HG03066 (cell line): ENCODE results near the gene SLC34A3.
"Not testable (repeated sequence)": the region's sequence is repeated elsewhere in the genome, so short reads cannot be mapped to it uniquely, and the experiment has no call there.

Experiments
- ATAC-seq: cut with Tn5 transposase; IDR thresholded peaks from one replicate; pipeline ENCODE4 v1.9.1; 2021; ENCODE audit warnings: low read depth; ENCODE audit not compliant: unreplicated experiment

Gene SLC34A3

DNA sequence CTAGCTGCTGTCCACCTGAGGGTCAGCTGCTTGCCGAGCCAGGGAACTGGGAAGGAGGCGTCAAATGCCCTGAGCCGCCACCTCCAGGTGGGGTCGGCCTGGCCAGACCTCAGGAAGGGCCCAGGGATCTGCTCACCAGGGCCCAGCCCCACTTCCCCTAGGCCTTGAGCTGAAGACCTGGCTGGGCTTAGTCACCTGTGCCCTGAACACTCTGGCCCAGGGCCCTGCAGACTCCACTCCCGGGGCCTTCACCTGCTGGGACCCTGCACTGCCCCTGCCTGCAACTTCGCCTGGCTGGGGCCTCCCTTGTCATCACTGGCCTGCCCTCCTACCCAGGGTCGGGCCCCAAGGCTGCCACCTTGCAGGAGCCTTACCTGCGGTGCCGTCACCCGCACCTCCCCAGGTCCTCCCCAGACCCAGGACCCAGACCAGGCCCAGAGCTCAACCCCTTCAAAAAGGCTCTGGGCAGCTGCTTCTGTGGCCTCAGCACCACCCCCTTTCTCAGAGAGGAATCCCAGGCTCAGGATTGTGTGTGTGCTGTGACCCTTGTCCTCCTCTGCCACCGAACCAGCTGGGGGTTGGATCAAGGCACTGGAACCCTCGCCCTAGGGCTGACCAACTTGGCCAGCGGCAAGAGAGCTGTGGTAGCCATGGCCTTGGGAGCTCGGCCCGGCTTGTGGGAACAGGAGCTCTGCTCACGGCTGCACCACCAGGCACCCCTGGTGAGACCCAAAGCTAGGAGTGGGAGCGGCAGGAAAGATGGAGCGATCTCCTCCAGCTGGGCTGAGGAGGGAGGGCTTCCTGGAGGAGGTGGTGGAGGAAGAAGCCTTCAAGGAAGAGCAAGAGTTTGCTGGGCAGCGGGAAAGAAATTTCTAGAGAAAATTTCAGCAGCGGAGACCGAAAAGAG is 23.3 kb downstream of the SLC34A3 start:
- no peak for ATAC-seq

DNA sequence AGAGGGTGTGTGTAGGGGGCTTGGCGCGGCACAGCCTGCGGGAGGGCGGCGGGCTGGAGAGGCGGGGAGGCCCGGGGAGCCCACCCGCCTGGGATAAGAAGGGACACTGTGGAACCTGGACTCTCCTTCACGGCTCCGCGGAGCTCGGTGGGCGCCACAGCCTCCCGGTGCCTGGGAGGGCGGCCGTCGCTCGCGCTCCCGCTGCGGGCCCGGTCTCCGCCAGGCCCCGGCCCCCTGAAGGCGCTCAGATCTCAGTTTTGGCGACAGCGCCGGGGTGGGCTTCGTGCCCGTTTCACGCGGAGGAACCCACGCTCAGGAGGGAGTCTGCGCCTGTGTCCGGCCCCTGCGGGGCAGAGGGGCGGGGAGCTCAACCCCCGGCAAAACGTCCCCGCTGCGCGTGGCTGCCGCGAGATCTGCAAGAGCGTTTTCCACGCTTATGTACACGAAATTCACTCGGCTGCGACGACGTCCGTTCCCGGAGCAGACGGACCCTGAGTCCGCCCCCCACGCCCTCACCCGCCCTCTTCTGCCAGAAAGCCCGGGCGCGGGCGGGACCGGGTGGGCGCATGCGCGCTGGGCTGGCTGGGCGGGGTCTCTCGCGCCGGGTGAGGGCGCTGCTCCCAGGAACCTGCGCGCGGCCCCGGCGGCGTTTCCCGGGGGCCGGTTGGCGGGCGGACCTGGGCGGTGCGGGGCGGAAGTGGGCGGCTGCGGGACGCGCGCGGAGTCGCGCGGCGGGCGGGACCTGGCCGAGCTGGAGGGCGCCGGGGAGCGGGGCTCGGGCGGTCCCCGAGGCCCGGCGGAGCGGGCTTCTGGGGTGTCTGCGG is 24.1 kb downstream of the SLC34A3 start, which contains the start of gene NELFB:
NELFB (plus strand) TSS at position 704 of the 824 bp plus-strand sequence.
- peak; percentile 70 for ATAC-seq

DNA sequence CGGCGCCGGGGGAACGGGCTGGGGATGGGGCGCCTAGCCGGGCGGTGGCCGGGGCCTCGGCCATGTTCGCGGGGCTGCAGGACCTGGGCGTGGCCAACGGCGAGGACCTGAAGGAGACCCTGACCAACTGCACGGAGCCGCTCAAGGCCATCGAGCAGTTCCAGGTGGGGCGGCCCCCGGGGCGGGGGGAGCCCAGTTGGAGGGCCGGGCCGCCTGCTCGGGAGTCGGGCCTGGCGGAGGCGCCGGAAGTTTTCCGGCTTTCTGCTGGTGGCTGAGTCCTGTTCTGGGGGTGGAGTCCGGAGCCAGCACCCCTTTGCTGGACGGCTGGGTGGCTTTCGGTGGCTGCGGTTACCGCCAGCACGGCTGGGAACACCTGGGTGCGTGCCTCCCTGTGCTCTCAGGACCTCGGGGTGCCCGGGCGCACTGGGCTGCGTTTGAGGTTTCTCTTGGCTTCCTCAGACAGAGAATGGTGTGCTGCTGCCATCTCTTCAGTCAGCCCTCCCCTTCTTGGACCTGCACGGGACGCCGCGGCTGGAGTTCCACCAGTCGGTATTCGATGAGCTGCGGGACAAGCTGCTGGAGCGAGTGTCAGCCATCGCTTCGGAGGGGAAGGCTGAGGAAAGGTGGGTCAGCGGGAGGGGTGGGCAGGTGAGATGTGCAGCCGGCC is 24.9 kb downstream of the SLC34A3 start:
- ATAC-seq = no peak

DNA sequence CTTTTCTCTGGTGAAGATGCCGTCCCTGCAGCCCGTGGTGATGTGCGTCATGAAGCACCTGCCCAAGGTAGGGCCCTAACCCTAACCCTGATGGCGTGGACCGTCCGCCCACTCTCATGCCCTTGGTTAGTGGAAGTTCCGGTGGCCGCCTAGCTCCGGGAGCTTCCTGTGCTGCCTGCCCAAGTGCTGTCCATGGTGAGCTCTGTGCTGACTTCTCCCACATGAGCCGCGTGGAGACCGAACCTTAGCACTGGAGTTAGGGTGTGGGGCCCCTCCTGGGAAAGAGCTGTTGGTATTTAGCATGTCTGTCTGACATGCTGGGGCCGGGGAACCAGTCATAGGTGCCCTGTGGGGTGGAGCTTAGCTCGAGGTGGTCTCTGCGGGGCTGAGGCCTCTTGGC is 25.7 kb downstream of the SLC34A3 start:
- no peak for ATAC-seq

DNA sequence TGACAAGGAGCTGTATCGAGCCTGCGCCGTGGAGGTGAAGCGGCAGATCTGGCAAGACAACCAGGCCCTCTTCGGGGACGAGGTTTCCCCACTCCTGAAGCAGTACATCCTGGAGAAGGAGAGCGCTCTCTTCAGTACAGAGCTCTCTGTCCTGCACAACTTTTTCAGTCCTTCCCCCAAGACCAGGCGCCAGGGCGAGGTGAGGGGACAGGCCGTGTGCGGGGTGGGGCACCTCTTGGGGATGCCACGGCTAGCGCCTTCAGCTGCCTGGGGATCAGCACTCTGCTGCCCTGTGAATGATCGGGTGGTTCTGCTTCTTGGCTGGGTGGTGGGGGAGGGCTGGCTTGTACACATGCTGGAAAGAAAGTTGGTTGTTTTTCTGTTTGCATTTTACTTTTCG is 26.2 kb downstream of the SLC34A3 start:
- ATAC-seq = no peak

DNA sequence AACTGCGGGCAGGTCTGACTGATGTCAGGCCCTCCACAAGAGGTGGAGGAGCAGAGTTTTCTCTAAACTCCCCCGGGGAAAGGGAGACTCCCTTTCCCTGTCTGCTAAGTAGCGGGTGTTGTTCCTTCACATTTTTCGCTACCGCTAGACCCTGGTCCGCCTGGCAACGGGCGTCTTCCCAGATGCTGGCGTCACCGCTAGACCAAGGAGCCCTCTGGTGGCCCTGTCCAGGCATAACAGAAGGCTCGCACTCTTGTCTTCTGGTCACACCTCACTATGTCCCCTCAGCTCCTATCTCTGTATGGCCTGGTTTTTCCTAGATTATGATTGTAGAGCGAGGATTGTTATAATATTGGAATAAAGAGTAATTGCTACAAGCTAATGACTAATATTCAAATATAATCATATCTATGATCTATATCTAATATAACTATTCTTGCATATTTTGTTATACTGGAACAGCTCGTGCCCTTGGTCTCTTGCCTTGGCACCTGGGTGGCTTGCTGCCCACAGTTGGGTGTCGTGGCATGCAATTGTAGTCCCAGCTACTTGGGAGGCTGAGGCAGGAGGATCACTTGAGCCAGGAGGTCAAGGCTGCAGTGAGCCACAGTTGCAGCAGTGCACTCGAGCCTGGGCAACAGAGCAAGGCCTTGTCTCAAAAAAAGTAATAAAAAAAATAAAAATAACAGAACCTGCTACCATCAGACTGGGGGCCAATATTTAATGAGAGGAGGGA is 31.6 kb downstream of the SLC34A3 start:
- ATAC-seq = not testable (repeated sequence)

DNA sequence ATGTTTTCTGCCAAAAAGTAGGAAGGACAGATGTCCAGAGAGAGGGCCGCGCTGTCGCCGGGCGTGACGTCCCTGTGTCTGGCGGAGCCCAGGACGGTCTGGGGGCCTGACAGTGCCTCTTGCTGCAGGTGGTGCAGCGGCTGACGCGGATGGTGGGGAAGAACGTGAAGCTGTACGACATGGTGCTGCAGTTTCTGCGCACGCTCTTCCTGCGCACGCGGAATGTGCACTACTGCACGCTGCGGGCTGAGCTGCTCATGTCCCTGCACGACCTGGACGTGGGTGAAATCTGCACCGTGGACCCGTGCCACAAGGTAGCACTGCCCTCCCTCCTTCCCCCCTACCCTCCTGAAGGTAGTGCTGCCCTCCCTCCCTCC is 32.2 kb downstream of the SLC34A3 start:
- ATAC-seq = no peak

DNA sequence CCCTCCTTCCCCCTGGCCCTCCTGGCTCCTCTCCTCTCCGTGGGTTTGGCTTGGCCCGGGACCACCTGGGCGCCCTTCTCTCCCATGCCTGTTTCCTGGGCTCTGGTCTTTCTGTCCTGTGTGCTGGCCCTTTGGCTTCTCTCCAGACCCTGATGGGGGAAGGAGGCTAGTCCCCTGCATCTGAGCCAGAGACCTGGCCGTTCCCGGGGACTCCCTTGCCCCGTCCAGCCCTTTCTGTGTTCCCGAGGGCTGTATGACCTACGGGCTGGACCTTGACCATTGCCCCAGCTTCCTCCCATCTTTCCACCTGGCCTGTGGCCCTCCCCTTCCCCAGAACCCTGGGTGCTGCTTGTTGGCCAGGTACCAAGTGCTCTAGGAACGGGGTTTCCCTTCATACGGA is 32.8 kb downstream of the SLC34A3 start:
- no peak for ATAC-seq

DNA sequence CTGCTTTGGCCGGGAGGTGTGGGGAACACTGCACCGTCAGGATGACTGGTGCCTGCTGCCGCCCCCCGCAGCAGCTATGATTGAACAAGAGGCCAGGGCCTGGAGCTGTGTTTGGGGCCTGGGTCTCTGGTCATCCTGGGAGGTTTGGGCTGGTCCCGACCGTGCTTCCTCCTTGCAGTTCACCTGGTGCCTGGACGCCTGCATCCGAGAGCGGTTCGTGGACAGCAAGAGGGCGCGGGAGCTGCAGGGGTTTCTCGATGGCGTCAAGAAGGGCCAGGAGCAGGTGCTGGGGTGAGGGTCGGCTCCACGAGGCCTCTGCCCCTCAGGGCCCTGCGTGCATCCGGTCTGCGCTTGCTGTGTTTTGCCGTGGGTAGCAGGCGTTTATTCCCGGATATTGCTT is 33.4 kb downstream of the SLC34A3 start:
- ATAC-seq = no peak

DNA sequence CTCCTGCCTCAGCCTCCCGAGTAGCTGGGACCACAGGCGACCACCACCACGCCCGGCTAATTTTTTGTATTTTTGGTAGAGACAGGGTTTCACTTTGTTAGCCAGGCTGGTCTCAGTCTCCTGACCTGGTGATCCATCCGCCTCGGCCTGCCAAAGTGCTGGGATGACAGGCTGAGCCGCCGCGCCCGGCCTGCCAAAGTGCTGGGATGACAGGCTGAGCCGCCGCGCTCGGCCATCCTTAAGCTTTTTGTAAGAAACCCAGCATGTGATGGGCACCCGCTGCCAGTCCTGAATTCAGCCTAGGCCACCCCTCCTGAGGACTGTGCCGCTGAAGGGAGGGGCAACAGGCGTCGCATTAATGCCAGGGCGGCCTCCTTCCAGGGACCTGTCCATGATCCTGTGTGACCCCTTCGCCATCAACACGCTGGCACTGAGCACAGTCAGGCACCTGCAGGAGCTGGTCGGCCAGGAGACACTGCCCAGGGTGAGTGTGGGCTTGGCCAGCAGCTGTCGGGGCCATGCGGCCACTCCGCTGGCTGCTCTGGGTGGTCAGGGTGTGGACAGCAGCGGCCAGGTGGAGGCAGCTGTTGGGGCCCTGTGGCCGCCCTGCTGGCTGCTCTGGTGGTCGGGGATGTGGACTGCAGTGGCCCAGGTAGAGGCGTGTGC is 34.9 kb downstream of the SLC34A3 start:
- no peak for ATAC-seq

DNA sequence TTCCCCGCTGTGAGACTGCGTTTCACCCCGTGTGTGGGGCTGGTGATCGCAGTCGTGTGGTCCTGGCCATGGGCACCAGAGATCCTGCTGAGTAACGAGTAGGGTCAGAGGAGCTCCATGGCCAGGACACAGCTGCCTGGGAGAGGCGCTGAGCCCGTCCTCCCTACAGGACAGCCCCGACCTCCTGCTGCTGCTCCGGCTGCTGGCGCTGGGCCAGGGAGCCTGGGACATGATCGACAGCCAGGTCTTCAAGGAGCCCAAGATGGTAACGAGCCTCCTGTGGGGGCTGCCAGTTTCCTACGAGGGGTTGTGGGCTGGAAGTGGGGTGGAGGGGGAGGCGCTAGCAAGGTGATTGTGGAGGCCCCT is 35.4 kb downstream of the SLC34A3 start:
- no peak for ATAC-seq

DNA sequence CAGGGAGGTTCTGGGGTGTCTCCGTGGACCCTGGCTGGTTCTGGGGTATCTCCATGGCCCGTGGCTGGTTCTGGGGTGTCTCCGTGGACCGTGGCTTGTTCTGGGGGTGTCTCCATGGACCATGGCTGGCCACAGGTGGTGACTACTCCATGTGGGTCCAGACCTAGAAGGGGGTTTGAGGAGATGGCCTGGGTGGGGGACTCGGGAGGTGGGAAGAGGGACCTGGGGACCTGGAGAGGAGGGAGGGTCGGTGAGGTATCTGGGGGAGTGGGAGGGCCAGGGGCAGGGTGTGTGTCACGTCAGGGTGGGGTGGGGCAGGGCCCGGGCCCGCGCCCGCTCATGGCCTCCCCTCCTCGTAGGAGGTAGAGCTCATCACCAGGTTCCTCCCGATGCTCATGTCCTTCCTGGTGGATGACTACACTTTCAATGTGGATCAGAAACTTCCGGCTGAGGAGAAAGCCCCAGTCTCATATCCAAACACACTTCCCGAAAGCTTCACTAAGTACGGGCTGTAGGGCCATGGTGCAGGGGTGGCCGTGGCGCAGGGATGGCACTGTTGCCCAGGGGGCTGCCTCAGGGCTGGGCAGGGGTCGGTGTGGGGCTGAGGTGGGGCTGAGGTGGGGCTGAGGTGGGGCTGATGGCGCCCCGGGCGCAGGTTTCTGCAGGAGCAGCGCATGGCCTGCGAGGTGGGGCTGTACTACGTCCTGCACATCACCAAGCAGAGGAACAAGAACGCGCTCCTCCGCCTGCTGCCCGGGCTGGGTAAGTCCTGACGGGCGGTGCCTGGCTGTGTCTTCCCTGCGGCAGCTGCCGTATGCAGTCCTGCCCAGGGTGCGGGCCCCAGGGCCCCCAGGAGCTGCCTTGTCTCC is 36.1 kb downstream of the SLC34A3 start:
- ATAC-seq = no peak

DNA sequence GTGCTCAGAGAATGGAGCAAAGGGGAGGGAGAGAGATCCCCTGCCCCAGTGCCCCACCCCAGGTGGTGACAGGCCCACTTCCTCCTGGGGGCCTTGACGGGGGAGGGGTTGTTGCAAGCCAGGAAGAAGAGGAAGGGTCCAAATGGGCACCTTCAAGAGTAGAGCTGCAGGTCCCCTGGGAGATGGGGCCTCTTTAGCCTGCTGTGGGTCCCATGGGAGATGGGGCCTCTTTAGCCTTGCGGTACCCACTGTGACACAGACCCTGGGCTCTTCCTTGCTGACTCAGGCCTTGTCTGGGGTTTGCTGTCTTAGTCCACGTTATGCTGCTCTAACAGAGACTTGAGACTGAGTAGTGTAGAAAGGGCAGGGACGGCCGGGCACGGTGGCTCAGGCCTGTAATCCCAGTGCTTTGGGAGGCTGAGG is 37.2 kb downstream of the SLC34A3 start:
- ATAC-seq = no peak

DNA sequence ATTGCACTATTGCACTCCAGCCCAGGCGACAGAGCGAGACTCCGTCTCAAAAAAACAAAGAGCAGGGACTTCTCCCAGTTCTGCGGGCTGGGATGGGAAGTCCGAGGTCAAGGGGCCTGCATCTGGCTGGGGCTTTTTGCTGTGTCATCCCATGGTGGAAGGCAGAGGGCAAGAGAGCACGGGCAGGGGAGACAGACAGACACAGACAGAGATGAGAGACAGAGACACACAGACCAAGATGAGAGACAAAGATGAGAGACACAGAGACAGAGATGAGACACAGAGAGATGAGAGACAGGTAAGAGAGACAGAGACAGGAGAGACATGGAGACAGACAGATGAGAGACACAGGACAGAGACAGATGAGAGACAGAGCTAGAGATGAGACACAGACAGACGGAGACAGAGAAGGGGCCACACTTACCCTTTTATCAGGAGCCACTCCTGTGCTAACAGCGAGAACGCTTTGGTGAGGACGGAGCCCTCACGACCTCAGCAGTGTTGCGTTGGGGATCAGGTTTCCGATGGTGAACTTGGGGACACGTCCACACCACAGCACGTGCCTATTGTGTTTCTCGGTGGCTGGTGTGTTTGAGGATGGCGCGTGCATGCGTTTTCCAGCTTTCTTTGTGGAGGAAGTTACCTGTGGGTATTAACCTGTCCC is 38.0 kb downstream of the SLC34A3 start:
- no peak for ATAC-seq

DNA sequence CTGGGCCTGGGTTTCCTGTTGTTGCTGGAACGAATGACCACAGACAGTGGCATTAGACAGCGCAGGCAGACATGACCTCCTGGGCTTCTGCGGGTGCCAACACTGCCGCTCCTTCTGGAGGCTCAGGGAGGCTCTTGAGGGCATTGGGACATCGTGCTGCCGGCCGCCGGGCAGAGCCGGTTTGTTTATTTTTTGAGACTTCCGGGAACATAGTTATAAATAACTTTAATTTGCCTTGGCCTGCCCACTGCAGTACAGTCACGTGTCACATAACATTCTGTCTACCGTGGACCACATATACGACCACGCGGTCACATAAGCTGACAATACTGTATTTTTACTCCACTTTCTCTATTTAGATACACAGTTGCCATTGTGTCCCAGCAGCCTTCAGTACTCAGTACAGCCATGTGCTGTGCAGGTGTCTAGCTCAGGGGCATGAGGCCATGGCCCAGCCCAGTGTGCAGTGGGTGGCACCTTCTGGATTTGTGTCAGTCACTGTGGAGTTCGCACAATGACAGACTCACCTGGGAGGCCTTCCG is 38.6 kb downstream of the SLC34A3 start:
- no peak for ATAC-seq

DNA sequence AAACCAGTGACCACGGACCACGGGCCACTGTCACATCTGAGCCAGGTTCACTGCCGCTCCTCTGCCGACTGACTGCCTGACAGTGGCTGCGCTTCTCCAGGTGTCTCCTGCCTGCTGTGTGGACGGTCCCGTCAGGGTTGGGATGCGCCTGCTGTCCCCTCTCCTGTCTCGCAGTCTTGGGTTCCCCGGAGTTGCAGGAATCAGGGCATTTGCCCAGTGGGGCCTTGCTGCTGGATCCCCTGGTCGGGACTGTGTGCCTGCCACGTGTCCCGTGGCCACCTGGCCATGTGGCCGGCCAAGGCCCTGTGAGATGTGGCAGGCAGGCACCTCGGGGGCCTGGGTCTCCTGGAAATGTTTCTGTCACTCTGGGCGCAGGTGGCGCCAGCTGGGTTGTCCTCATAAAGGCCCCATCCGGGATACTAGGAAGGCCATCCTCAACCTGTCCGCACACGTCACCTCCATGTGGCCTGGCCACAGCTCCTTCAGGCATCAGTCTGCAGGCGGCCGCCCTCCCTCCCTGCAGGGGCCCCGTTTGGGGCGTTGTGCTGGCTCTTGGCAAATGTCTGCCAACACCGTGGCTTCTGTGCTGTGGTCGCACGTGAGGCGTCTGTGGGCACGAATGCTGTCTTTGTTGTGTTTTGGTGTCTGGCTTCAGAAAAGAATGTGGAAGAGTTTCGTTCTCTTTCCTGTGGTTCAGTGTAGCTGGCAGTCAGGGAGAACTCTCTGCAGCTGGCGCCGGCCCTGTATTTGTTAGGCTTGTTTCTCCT is 40.4 kb downstream of the SLC34A3 start:
- ATAC-seq = no peak

DNA sequence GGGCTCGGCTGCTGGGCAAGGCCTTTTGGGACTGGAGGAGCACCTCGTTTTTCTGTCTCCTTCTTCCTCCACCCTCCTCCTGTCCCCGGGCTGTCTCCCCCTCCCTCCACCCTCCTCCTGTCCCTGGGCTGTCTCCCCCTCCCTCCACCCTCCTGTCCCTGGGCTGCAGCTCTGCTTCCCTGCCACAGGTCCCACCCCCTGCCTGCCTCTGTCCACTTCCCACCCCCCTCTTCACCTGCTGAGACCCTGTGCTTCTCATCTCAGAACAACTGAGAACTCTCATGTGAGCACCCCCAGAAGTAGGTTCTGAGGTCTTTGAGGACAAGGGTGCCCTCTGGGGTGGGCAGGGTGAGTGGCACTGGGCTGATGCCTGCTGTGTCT is 41.0 kb downstream of the SLC34A3 start:
- no peak for ATAC-seq
